Osteoblast (primary cell): ENCODE results near the gene RANBP10. TPM values are rescaled to one million over a fixed set of nuclear protein-coding genes. Genes with fewer than 3 reads are reported as not detected.

Source experiments
- DNase-seq: peaks from one replicate; pipeline ENCODE4 v3.0.0; 2011; ENCODE audit warnings: low spot score, mixed read lengths; ENCODE audit not compliant: insufficient read length; ENCODE audit errors: missing footprints
- H2AFZ ChIP-seq: 2 replicates; pipeline ENCODE4 v1.6.0; 2011; ENCODE audit warnings: mild to moderate bottlenecking, low read length
- H3K27ac ChIP-seq: 2 replicates; pipeline ENCODE4 v1.5.1; 2011; ENCODE audit warnings: mild to moderate bottlenecking, low read depth, low read length, moderate library complexity
- H3K27me3 ChIP-seq: 2 replicates; pipeline ENCODE4 v1.6.0; 2012; ENCODE audit warnings: mild to moderate bottlenecking, control low read depth, inconsistent platforms, low read length, moderate library complexity; ENCODE audit not compliant: insufficient read depth
- H3K36me3 ChIP-seq: 2 replicates; pipeline ENCODE4 v1.5.1; 2011; ENCODE audit warnings: mild to moderate bottlenecking, low read length, control low read depth, moderate library complexity; ENCODE audit not compliant: insufficient read depth
- H3K4me1 ChIP-seq: 2 replicates; pipeline ENCODE4 v1.5.1; 2011; ENCODE audit warnings: mild to moderate bottlenecking, low read length, control low read depth, moderate library complexity; ENCODE audit not compliant: insufficient read depth
- H3K4me2 ChIP-seq: 2 replicates; pipeline ENCODE4 v1.6.0; 2011; ENCODE audit warnings: mild to moderate bottlenecking, low read length; ENCODE audit not compliant: insufficient read depth
- H3K4me3 ChIP-seq: fragments of 200-600 bp; sonication (generic); 3 replicates; pipeline ENCODE4 v1.5.1; 2012; ENCODE audit warnings: mild to moderate bottlenecking, low read length, inconsistent platforms; ENCODE audit not compliant: insufficient read depth
- H3K79me2 ChIP-seq: 2 replicates; pipeline ENCODE4 v1.6.0; 2012; ENCODE audit warnings: mild to moderate bottlenecking, low read length, control low read depth, inconsistent platforms; ENCODE audit not compliant: insufficient read depth
- H3K9me3 ChIP-seq: 2 replicates; pipeline ENCODE4 v1.5.1; 2011; ENCODE audit warnings: low read depth, low read length, control low read depth
- H4K20me1 ChIP-seq: 2 replicates; pipeline ENCODE4 v1.6.0; 2012; ENCODE audit warnings: mild to moderate bottlenecking, low read length, control low read depth; ENCODE audit not compliant: insufficient read depth
- total RNA-seq: library from RNA; depleted of rRNA; stranded (reverse); fragments of >200 nt; gene quantifications from 2 replicates; pipeline ENCODE4 v1.2.3, GENCODE V29; 2012
- TF ChIP-seq, protein P1 (sequence below): IDR thresholded peaks from 2 replicates; pipeline ENCODE4 v1.5.1; 2011; ENCODE audit warnings: mild to moderate bottlenecking, low read depth, low read length, moderate library complexity; ENCODE audit errors: extremely low read depth

Gene RANBP10
- total RNA-seq, 1 donor: 5.4 TPM

DNA sequence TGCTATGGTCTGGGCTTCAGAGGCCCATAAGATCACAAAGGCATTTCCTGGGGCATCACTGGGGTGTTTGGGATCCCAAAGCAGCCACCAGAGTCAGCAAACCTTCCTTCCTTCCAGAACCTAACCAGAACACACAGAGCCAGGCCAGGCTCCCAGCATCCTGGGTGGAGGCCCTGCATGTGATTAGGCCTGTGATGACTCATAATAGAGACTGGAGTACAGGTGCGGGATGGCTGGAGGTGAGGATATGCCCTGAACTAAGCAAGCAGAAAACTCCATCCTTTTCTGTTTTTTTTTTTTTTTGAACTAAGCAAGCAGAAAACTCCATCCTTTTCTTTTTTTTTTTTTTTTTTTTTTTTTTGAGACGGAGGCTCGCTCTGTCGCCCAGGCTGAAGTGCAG is 69.5 kb downstream of the RANBP10 start:
- H4K20me1 ChIP-seq: peaks cover 4% of the 10 kb centered on the region
- H2AFZ ChIP-seq: no peak overlapping the region
- H3K4me2 ChIP-seq: no peak overlapping the region
- H3K4me3 ChIP-seq: no peak overlapping the region
- no peaks in the 10 kb centered on the region for H3K79me2 ChIP-seq
- H3K9me3 ChIP-seq: no peaks in the 10 kb centered on the region
- H3K4me1 ChIP-seq: no peaks in the 10 kb centered on the region
- TF ChIP-seq, protein P1, sequence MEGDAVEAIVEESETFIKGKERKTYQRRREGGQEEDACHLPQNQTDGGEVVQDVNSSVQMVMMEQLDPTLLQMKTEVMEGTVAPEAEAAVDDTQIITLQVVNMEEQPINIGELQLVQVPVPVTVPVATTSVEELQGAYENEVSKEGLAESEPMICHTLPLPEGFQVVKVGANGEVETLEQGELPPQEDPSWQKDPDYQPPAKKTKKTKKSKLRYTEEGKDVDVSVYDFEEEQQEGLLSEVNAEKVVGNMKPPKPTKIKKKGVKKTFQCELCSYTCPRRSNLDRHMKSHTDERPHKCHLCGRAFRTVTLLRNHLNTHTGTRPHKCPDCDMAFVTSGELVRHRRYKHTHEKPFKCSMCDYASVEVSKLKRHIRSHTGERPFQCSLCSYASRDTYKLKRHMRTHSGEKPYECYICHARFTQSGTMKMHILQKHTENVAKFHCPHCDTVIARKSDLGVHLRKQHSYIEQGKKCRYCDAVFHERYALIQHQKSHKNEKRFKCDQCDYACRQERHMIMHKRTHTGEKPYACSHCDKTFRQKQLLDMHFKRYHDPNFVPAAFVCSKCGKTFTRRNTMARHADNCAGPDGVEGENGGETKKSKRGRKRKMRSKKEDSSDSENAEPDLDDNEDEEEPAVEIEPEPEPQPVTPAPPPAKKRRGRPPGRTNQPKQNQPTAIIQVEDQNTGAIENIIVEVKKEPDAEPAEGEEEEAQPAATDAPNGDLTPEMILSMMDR: no peak
- DNase-seq: peak; percentile 51
- no peak overlapping the region for H3K27ac ChIP-seq
- no peaks in the 10 kb centered on the region for H3K27me3 ChIP-seq
- peaks cover 13% of the 10 kb centered on the region for H3K36me3 ChIP-seq

DNA sequence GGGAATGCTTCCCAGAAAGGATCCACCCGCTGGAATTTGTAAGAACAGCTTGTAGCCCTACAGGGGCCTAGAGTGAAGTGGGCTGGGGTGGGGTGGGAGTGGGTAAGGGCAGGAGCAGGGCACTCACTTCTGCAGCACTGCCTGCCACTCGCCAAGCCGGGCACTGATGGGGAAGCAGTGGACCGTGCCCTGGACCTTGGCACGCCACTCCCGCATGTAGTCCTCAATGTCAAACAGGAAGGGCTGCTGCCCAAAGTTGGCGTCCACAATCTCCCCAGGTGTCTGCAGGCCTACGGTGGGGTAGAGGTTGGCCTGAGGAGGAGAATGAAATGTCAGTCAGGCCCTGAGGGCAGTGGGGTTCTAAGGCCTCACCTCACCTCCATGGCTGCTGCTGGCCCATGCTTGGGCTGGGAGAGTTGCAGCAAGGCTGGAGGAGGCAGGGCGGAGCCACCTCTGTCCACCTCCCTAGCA is 71.6 kb downstream of the RANBP10 start:
- TF ChIP-seq, protein P1: no peak
- Histone ChIP-seq H3K36me3 (peaks cover 30% of the 10 kb centered on the region), H3K4me1 (no peaks in the 10 kb centered on the region), H4K20me1 (peaks cover 4% of the 10 kb centered on the region), H3K4me3 (no peak overlapping the region), H3K27ac (no peak overlapping the region), H3K4me2 (no peak overlapping the region), H3K27me3 (no peaks in the 10 kb centered on the region), H2AFZ (no peak overlapping the region), H3K79me2 (no peaks in the 10 kb centered on the region), H3K9me3 (no peaks in the 10 kb centered on the region)
- DNase-seq: peak; percentile 38

DNA sequence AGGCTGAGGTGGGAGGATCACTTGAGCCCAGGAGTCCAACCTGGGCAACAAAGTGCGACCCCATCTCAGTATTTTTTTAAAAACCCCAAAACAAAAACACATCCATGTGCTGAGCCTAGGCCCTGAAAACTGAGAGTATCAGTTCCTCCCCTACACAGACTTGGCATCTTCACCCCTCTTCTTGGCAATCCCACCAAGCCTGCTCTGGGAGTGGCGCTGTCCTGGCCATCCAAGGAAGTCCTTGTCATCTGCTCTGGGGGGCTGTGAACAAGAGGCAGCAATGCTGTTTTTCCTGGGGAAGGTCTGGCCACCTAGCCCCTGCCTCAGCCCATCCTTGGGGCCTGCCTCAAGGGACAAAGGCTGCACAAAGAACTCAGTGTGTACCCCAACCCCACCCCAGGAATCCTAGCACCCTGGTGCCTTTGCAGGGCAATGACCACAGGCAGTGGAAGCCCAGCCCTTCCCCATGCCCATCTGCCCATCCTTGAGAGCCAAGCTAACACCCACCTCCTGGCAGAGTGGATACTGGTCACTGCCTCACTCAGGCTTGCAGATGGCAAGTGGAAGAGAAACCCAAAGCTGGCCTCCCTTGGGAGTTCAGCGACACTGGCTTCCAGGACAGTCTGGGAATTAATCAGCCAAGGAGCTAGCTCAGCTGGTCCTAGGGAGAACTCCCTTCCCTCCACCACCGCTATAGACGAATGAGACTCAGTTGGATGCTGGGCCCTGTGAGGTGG is 72.5 kb downstream of the RANBP10 start:
- Histone ChIP-seq H2AFZ (no peak overlapping the region), H3K4me1 (no peaks in the 10 kb centered on the region), H4K20me1 (peaks cover 4% of the 10 kb centered on the region), H3K4me2 (no peak overlapping the region), H3K27me3 (no peaks in the 10 kb centered on the region), H3K36me3 (peaks cover 35% of the 10 kb centered on the region), H3K79me2 (no peaks in the 10 kb centered on the region), H3K9me3 (no peaks in the 10 kb centered on the region), H3K4me3 (no peak overlapping the region), H3K27ac (no peak overlapping the region)
- DNase-seq: no peak
- TF ChIP-seq, protein P1: no peak

DNA sequence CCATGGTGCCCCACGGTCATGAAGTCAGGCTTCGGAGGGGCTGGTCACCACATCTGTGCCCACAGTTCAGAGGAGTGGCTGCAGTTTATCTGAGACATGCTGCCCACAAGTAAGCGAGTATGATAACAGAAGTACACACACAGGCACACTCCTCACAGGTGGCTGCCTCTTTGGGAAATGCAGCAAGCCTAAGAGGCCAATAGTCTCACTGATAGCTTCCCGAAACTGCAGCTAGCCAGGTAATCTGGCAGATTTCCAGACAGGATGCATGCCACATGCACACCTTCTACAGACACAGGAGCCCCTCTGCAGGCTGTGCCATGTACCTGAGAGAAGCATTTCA is 74.6 kb downstream of the RANBP10 start:
- H3K9me3 ChIP-seq: no peaks in the 10 kb centered on the region
- H4K20me1 ChIP-seq: peaks cover 6% of the 10 kb centered on the region
- H3K79me2 ChIP-seq: no peaks in the 10 kb centered on the region
- TF ChIP-seq, protein P1: no peak
- H2AFZ ChIP-seq: no peak overlapping the region
- no peak for DNase-seq
- H3K27me3 ChIP-seq: no peaks in the 10 kb centered on the region
- H3K4me3 ChIP-seq: no peak overlapping the region
- H3K4me1 ChIP-seq: no peaks in the 10 kb centered on the region
- H3K36me3 ChIP-seq: peaks cover 49% of the 10 kb centered on the region
- no peak overlapping the region for H3K4me2 ChIP-seq
- H3K27ac ChIP-seq: no peak overlapping the region
